GM12878 (cell line): ENCODE results near the gene BRAT1. TPM values are rescaled to one million over a fixed set of nuclear protein-coding genes. Genes with fewer than 3 reads are reported as not detected.
A peak's percentile ranks its signal among the peaks of the same experiment; 100 is the strongest.

Experiments
- ATAC-seq: fragments of 200-7000 bp; cut with Tn5 transposase; 3 replicates; pipeline ENCODE4 v1.9.1; 2020; ENCODE audit warnings: mild to moderate bottlenecking, moderate library complexity
- BruUV-seq: library from RNA; stranded (reverse); fragments of 400-500 nt; replicated peaks from 2 replicates; lab custom pipeline; 2021; lab: Mats Ljungman, UMichigan
- CTCF ChIA-PET: fragments of 300-600 bp; sonication (Branson Sonifier 250); formaldehyde crosslinking; extraction: SDS; loops from one replicate; lab custom pipeline; 2021; ENCODE audit warnings: inconsistent platforms; lab: Yijun Ruan, JAX
- POLR2A ChIA-PET: fragments of 350-600 bp; formaldehyde crosslinking; extraction: SDS; loops from one replicate; lab custom pipeline; 2021; ENCODE audit warnings: inconsistent platforms; lab: Charles Lee
- RAD21 ChIA-PET: fragments of 300-600 bp; sonication (Branson Sonifier 250); formaldehyde crosslinking; loops from one replicate; lab custom pipeline; 2023; ENCODE audit warnings: antibody characterized with exemption; ENCODE audit not compliant: unreplicated experiment; lab: Charles Lee
- SMC1A ChIA-PET: fragments of 300-600 bp; sonication (Branson Sonifier 250); formaldehyde crosslinking; loops from one replicate; lab custom pipeline; 2023; ENCODE audit not compliant: unreplicated experiment, uncharacterized antibody; lab: Charles Lee
- DNase-seq: peaks from one replicate; pipeline ENCODE4 v3.0.0-alpha.2; 2011; ENCODE audit warnings: low read depth, low spot score
- FAIRE-seq: peaks from 3 replicates; lab custom pipeline; 2011; peaks lifted over from hg19 to GRCh38; lab: Jason Lieb, UNC
- H2AFZ ChIP-seq: 2 replicates; pipeline ENCODE4 v1.6.0; 2011; ENCODE audit warnings: low read depth, low read length, control low read depth; ENCODE audit not compliant: control insufficient read depth
- H3K27ac ChIP-seq: 2 replicates; pipeline ENCODE4 v1.5.1; 2011; ENCODE audit warnings: control low read depth; ENCODE audit not compliant: control insufficient read depth, insufficient read depth
- H3K27me3 ChIP-seq, 2 experiments: replicated peaks in 1 of 2; 2 replicates each; pipeline versions ENCODE4 v1.6.0 to v1.6.1; 2011; ENCODE audit warnings: low read length in 1 of 2; ENCODE audit not compliant: control insufficient read depth in 2 of 2, insufficient read depth in 2 of 2
- H3K36me3 ChIP-seq, 2 experiments: 2 replicates each; pipeline ENCODE4 v1.5.1; 2011; ENCODE audit warnings: low read length in 1 of 2; ENCODE audit not compliant: control insufficient read depth in 2 of 2, insufficient read depth in 2 of 2
- H3K4me1 ChIP-seq: 2 replicates; pipeline ENCODE4 v1.6.1; 2011; ENCODE audit warnings: mild to moderate bottlenecking, low read length, moderate library complexity, mixed read lengths; ENCODE audit not compliant: control insufficient read depth, insufficient read depth
- H3K4me2 ChIP-seq: 2 replicates; pipeline ENCODE4 v1.6.0; 2011; ENCODE audit warnings: control low read depth; ENCODE audit not compliant: control insufficient read depth, insufficient read depth
- H3K4me3 ChIP-seq: fragments of 200-600 bp; sonication (generic); 2 replicates; pipeline ENCODE4 v1.5.1; 2016
- H3K79me2 ChIP-seq: 2 replicates; pipeline ENCODE4 v1.6.0; 2011; ENCODE audit warnings: low read length; ENCODE audit not compliant: control insufficient read depth, insufficient read depth
- H3K9ac ChIP-seq: 2 replicates; pipeline ENCODE4 v1.8.0; 2011; ENCODE audit warnings: low read length, control low read depth, mixed read lengths; ENCODE audit not compliant: control insufficient read depth, insufficient read depth
- H3K9me3 ChIP-seq: replicated peaks from 3 replicates; pipeline ENCODE4 v1.5.1; 2011; ENCODE audit warnings: mild to moderate bottlenecking, low read length; ENCODE audit not compliant: control insufficient read depth, insufficient read depth
- H4K20me1 ChIP-seq: 2 replicates; pipeline ENCODE4 v1.6.0; 2011; ENCODE audit not compliant: control insufficient read depth, insufficient read depth
- BMI1 ChIP-seq: fragments of 450-650 bp; IDR thresholded peaks from 2 replicates; pipeline ENCODE4 v1.6.1; 2016; ENCODE audit warnings: mild to moderate bottlenecking, moderate library complexity, borderline replicate concordance
- HDGF ChIP-seq: fragments of 450-650 bp; IDR thresholded peaks from 2 replicates; pipeline ENCODE4 v1.6.1; 2016; ENCODE audit warnings: antibody characterized with exemption
- TBL1XR1 ChIP-seq: IDR thresholded peaks from 2 replicates; pipeline ENCODE4 v1.6.1; 2012; ENCODE audit warnings: low read depth, low read length, improper control_type of control experiment
- WGBS: methylation state at CpG from one replicate; pipeline ENCODE4 v1.1.6; 2016; ENCODE audit warnings: low lambda C conversion rate; ENCODE audit not compliant: insufficient replicate concordance, insufficient coverage; ENCODE audit errors: missing lambda C conversion rate; 5-methylcytosine and 5-hydroxymethylcytosine counted together
- in situ Hi-C: fragments of 300-500 bp; cut with MboI; formaldehyde crosslinking; loops from 9 replicates; pipeline ENCODE4 v1.14.3; 2018; ENCODE audit warnings: mixed read lengths
- intact Hi-C: fragments of 100-400 bp; cut with micrococcal nuclease; formaldehyde crosslinking; loops from one replicate; pipeline ENCODE4 v1.14.2; 2022; ENCODE audit not compliant: unreplicated experiment
- polyA plus RNA-seq, 11 experiments: library from polyadenylated mRNA; depleted of rRNA in 4 of 11; unstranded in 6 of 11; stranded (reverse) in 5 of 11; fragments of >200 nt; fragmentation: Nextera tagmentation in 4 of 11; fragmentation: Illumina TruSeq in 1 of 11; extraction: Ambion mirVana in 4 of 11; extraction: Trizol in 1 of 11; gene quantifications; 1 replicate in 1 of 11; 2 replicates in 10 of 11; pipeline versions ENCODE4 v1.2.1 to v1.2.3, GENCODE V29; 2011 to 2016; ENCODE audit warnings: inconsistent platforms in 2 of 11, missing spikeins in 2 of 11, low read depth in 1 of 11
- total RNA-seq, 4 experiments: library from RNA; depleted of rRNA in 3 of 4; stranded (reverse); fragments of >200 nt in 3 of 4; fragmentation: Illumina TruSeq in 1 of 4; extraction: Trizol in 1 of 4; gene quantifications; 2 replicates each; pipeline versions ENCODE4 v1.2.1 to v1.2.3, GENCODE V29; 2013 to 2021

The BRAT1 gene
- total and polyA plus RNA-seq, 10 of the 15 experiments (the other 5 are each of a cell fraction or from before 2014, with no cell fraction given), result 0.13 to 53.3 (median 16.0) TPM

- ChIA-PET SMC1A (interaction anchor here (0.7 to 1.5 kb wide), 3 partner anchors 25 to 182 kb away, joined by 3 to 4 read pairs (median 3); no protein-coding TSS in a partner anchor), CTCF (no interaction called here), POLR2A (interaction anchor here (0.5 to 1.7 kb wide), 2 partner anchors 16 to 959 kb away, joined by 4 to 10 read pairs; no protein-coding TSS in a partner anchor), RAD21 (interaction anchor here (2.2 kb wide), 1 partner anchor 183 kb away, joined by 6 read pairs; no protein-coding TSS in a partner anchor)
- Histone ChIP-seq H3K4me1 (peaks cover 35% of the 10 kb centered on the region), H3K4me3 (no peak overlapping the region), H3K36me3 (no peaks in the 10 kb centered on the region), H4K20me1 (no peaks in the 10 kb centered on the region), H3K79me2 (no peaks in the 10 kb centered on the region), H3K4me2 (no peak overlapping the region), H2AFZ (no peak overlapping the region), H3K9me3 (no peaks in the 10 kb centered on the region), H3K27me3 (peaks cover 0 to 4% of the 10 kb centered on the region in 2 experiments; a peak in 2 of 4 replicates), H3K9ac (no peak overlapping the region), H3K27ac (no peak overlapping the region)
- ATAC-seq (no peak), FAIRE-seq (peak; percentile 23), DNase-seq (no peak)
- TF ChIP-seq TBL1XR1 (no peak), BMI1 (peak; percentile 50; the same call in 1 of the 2 replicates), HDGF (no peak)
- in situ Hi-C loops, result no loop called here
- intact Hi-C loops, result no loop called here
- no TSS peak for BruUV-seq
- 54% methylated on average over 17 of the region's 17 CpGs for WGBS
Observed at GRCh38 chr7:2527505-2528467, 27.5 kb downstream of the BRAT1 start.
